ENCODE results near the gene CACNA2D4.

The CACNA2D4 gene

GRCh38 chr12:1836241-1836803, 82.1 kb downstream of the CACNA2D4 start:
- H3K4me3 ChIP-seq (ENCODE audit: low read depth, low read length) = no peak overlapping the region

GRCh38 chr12:1835211-1836131, 83.0 kb downstream of the CACNA2D4 start:
- no peak overlapping the region for H3K4me3 ChIP-seq (ENCODE audit: low read depth, low read length)

- H3K4me3 ChIP-seq (ENCODE audit: low read depth, low read length) = no peak overlapping the region
Measured at GRCh38 chr12:1834186-1834925, 84.1 kb downstream of the CACNA2D4 start.

- no peak overlapping the region for H3K4me3 ChIP-seq (ENCODE audit: low read depth, low read length)
Measured at GRCh38 chr12:1833596-1834028, 84.8 kb downstream of the CACNA2D4 start.

- H3K4me3 ChIP-seq (ENCODE audit: low read depth, low read length) = no peak overlapping the region
Measured at GRCh38 chr12:1832801-1833595, 85.5 kb downstream of the CACNA2D4 start.

- no peak overlapping the region for H3K4me3 ChIP-seq (ENCODE audit: low read depth, low read length)
Measured at GRCh38 chr12:1830981-1831963, 87.2 kb downstream of the CACNA2D4 start.

GRCh38 chr12:1830401-1830845, 88.0 kb downstream of the CACNA2D4 start:
- H3K4me3 ChIP-seq (ENCODE audit: low read depth, low read length) = no peak overlapping the region

GRCh38 chr12:1829306-1829900, 89.0 kb downstream of the CACNA2D4 start:
- no peak overlapping the region for H3K4me3 ChIP-seq (ENCODE audit: low read depth, low read length)

GRCh38 chr12:1828856-1829255, 89.6 kb downstream of the CACNA2D4 start:
- no peak overlapping the region for H3K4me3 ChIP-seq (ENCODE audit: low read depth, low read length)

GRCh38 chr12:1827826-1828805, 90.3 kb downstream of the CACNA2D4 start:
- no peak overlapping the region for H3K4me3 ChIP-seq (ENCODE audit: low read depth, low read length)

- H3K4me3 ChIP-seq (ENCODE audit: low read depth, low read length) = no peak overlapping the region
Measured at GRCh38 chr12:1826867-1827705, 91.4 kb downstream of the CACNA2D4 start.

GRCh38 chr12:1826401-1826800, 92.1 kb downstream of the CACNA2D4 start:
- no peak overlapping the region for H3K4me3 ChIP-seq (ENCODE audit: low read depth, low read length)

- no peak overlapping the region for H3K4me3 ChIP-seq (ENCODE audit: low read depth, low read length)
Measured at GRCh38 chr12:1825382-1826102, 92.9 kb downstream of the CACNA2D4 start.

GRCh38 chr12:1823237-1823636, 95.2 kb downstream of the CACNA2D4 start:
- H3K4me3 ChIP-seq (ENCODE audit: low read depth, low read length) = no peak overlapping the region

GRCh38 chr12:1822699-1823098, 95.8 kb downstream of the CACNA2D4 start:
- no peak overlapping the region for H3K4me3 ChIP-seq (ENCODE audit: low read depth, low read length)

- no peak overlapping the region for H3K4me3 ChIP-seq (ENCODE audit: low read depth, low read length)
Measured at GRCh38 chr12:1821805-1822204, 96.6 kb downstream of the CACNA2D4 start.

All from iPS-11a (cell line).